Ureter (tissue), 1 donor: ENCODE data around the gene TOPAZ1. TPM values are rescaled to one million over a fixed set of nuclear protein-coding genes. Genes with fewer than 3 reads are reported as not detected.
A peak's percentile ranks its signal among the peaks of the same experiment; 100 is the strongest.
"Not testable (repeated sequence)": the region's sequence is repeated elsewhere in the genome, so short reads cannot be mapped to it uniquely, and the experiment has no call there.

Experiments
- DNase-seq: peaks from one replicate; pipeline ENCODE4 v3.0.0-alpha.2; 2020; ENCODE audit warnings: low spot score
- total RNA-seq: library from RNA; stranded (reverse); gene quantifications from one replicate; pipeline ENCODE4 v1.2.4, GENCODE V29; 2023
- donor health status: DM: yes; HTN: yes; CAD: no.

The TOPAZ1 gene
- total RNA-seq, 1 donor from 2014 or later = not detected

DNA sequence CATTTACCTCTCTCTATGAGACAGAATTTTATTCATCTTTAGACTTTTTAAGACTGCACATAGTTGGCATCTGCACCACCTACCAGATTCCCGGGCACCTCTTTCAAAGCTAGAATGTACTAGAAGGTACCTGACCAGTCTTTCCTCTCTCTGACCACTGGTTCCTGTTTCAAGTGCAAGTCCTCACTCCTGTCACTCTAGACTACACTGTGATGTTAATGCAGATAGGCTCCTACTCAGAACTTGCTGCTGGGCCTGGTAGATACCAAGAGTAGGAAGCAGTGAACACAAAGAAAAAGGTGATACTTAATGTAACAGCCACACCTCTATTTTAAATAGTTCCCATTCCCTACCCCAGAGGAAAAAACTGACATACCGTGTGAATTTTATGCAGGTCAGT is 88.8 kb downstream of the TOPAZ1 start:
- DNase-seq = no peak

DNA sequence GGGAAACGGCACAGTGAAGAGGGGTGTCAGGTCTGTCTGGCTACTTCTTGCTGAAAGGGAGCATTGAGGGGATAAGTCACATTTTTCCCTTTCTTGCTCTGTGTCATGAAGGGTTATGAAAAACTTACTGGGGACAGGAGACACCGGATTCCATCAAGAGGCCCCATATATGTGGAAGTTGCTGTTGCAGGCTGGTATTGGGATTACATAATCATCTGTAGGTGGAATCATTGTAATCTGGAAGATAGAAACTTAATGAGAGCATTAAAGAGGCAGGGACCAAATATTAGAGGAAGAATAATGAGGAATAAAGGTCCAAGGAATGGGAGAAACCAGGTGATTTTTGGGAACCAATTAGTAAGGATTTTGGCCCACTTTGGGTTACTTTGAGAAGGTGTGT is 92.6 kb downstream of the TOPAZ1 start:
- DNase-seq = no peak

GRCh38 chr3:44337248-44337785 is 95.6 kb downstream of the TOPAZ1 start:
- no peak for DNase-seq

- DNase-seq = peak; percentile 97
Observed at GRCh38 chr3:44338010-44338827, 96.5 kb downstream of the TOPAZ1 start, which contains the start of gene TCAIM. TCAIM (plus strand) TSS chr3:44338766; CDS start chr3:44354783, 16,017 bp downstream.

- DNase-seq = no peak
Observed at GRCh38 chr3:44338828-44339127, 97.1 kb downstream of the TOPAZ1 start.

DNA sequence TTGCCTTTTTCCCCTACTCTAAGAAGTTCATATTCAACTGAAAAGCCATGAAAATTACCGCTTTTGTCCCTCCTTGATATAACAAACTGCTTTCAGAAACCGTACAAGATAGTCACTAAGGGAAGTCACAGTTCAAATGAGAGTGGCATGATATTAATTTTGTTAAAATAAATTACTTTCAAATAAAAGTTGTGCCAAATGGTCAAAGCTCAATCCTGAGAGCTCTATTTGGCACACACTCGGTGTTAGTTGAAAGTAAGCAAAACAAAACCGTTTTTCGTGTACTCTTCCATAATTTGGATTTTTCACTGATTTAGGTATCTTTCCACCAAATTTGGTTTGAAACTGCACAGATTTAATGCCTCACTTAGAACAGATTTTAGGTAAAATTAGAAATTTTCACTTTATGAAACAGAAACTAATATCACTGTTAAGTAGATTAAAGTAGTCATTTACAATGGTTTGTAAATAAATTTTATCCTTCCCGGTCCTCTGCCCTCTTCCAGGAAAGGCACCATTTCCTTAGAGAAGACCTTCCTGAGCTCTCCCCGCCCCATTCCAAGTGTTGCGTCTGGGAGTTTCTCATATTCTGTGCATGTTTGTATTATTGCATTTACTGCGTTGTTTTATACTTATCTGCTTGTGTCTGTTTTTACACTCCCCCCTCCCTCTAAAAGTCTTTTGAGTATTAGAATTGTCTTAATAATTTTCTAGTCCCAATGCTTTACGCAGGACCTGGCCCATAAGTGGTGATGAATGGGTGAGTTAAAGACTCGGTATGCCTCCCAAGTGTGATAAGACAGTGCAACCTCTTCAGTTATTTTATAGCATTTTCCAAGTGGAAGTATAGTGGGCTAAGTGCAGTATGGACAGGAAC is 97.7 kb downstream of the TOPAZ1 start:
- no peak for DNase-seq

DNA sequence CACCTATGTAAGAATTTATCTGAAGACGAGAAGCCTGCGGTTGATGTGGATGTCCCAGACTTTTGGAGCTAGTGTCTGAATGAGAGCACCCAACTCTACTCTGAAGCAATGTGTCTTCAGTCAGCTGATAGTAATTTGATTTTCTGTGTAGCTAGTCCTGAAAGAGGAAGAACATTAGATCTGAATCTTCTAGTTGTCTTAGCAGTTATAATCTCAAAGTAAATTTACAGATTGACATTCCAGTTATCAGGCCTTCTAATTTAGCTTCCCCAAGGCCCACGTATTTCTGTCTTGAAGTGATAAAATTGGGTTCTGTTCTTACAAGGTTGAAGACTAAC is 98.3 kb downstream of the TOPAZ1 start:
- no peak for DNase-seq

DNA sequence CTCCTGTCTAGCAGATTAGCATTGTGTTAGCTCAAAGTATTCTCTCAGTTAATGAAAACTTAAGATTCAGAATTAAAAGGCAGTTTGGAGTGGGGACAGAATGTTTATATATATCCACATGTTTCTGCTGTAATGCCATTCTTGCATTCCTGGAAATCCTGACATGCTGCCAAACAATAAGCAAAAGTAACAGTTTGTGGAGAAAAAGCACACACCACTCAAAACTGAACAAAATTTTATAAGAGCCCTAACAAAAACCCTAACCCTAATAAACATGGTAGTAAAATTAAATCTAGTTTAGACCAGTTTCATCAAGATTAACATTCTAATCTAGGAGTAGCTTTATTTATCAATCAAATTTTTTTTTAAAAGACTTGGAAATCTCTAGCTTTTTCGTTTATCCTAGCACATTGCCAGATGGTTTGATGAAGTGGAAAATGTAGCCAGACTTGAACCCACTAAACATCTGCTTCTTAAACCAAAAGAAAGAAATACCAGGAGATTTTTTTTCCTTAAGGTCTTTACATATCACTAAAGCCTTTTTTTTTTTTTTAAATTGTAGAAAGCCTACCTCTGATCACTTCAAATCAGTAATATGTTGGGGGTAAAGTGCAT is 100.6 kb downstream of the TOPAZ1 start:
- DNase-seq = no peak

GRCh38 chr3:44343421-44343820 is 101.7 kb downstream of the TOPAZ1 start:
- DNase-seq = no peak

DNA sequence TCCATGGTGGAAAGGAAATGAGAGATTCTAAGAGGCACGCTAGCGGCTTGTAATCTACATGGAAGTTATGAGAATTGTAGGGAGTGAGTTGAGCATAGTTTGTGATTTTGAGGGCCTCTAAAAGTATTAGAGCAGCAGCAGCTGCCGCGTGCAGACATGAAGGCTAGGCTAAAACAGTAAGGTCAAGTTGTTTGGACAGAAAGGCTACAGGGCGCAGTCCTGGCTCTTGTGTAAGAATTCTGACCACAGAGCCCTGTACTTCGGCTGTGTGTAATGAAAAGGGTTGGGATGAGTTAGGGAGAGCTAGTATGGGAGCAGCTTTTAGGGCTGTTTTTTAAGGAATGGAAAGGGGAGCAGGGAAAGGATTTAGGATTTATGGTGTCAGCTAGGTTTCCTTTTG is 104.9 kb downstream of the TOPAZ1 start:
- not testable (repeated sequence) for DNase-seq

DNA sequence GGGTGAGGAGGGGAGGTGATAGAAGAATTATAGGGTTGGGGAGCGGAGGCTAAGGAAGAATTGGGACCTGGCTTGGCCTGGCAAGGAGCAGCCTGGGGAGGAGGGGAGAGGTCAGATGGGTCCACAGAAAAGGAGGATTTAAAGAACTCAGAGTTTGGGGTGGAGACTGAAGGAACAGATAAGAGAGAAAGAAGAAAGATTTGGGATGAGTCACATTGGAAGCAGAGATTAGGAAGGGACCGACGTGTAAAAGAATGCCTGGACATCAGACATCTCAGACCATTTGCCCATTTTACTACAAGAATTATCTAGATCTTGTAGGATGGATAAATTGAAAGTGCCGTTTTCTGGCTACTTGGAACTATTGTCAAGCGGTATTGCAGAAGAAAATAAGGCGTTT is 107.3 kb downstream of the TOPAZ1 start:
- DNase-seq = no peak

GRCh38 chr3:44353355-44353924 is 111.8 kb downstream of the TOPAZ1 start:
- DNase-seq = no peak

DNA sequence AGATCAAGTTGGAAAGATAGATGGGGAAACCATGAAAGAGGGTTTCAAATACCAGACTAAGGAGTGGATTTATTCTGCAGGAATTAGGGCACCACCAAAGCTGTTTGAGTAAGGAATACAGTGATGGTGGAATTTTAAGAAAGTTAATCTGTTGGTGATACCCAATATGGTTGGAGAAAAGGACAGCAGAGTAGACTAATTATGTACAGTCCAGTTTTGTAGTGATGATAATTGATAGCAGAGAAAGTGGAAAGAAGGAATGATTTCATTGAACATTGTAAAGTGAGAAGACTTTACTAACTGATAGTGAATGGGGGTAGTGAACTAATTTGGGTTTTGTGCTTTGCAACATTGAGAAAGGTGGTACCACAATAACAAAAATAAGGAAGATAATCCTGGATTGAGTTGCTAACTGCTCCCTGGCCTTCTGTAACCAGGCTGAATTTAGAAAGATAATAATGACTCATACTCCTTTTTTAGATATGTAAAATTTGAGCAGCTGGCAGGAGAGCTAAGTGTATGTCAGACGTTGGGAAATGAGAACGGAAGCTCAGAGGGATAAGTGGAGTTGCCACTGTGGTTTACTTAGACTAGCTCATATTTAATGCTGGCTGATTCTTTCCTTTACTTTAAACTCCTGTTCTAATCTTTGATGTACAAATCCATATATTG is 113.8 kb downstream of the TOPAZ1 start:
- no peak for DNase-seq

GRCh38 chr3:44359146-44359751 is 117.6 kb downstream of the TOPAZ1 start:
- DNase-seq = no peak

GRCh38 chr3:44363591-44363990 is 121.9 kb downstream of the TOPAZ1 start:
- no peak for DNase-seq

- no peak for DNase-seq
Observed at GRCh38 chr3:44365952-44366351, 124.3 kb downstream of the TOPAZ1 start.

DNA sequence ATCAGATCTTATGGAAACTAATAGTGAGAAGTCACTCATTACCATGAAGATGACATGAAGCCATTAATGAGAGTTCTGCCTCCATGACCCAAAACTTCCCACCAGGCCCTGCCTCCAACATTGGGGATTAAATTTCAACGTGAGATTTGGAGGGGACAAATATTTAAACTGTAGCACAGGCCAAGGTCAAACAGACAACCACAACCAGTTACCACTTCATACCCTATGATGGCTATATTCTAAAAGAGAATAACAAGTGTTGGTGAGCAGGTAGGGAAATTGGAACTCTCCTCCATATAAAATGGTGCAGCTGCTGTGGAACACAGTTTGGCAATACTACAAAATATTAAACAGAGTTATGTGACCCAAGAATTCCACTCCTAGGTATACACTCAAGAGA is 133.8 kb downstream of the TOPAZ1 start:
- no peak for DNase-seq
